ENCODE measurements around the gene ESRRG. TPM values are rescaled to one million over a fixed set of nuclear protein-coding genes. Genes with fewer than 3 reads are reported as not detected.

ESRRG gene
- total and polyA plus RNA-seq, 2 of the 8 experiments (the other 6 are each of a cell fraction or from before 2014, with no cell fraction given): 0.59 to 1.4 TPM

- no peaks in the 10 kb centered on the region for H4K20me1 ChIP-seq (replicated peaks in 1 of 2; ENCODE audit: control insufficient read depth in 1 of 2, insufficient read depth in 2 of 2, low read length in 2 of 2)
- H2BK5ac ChIP-seq (ENCODE audit: low read depth, low read length): no peak overlapping the region
- H4K5ac ChIP-seq (ENCODE audit: insufficient read length, low read depth, low read length): no peak overlapping the region
- no peaks in the 10 kb centered on the region for H3K4me1 ChIP-seq (replicated peaks in 1 of 4; ENCODE audit: control insufficient read depth in 3 of 4, insufficient read depth in 4 of 4, low read length in 3 of 4)
- no peak overlapping the region for H3K14ac ChIP-seq (ENCODE audit: insufficient read length)
- no peaks in the 10 kb centered on the region for H3K23me2 ChIP-seq (ENCODE audit: low read depth, low read length)
- H3K79me1 ChIP-seq (ENCODE audit: low read depth, low read length): no peaks in the 10 kb centered on the region
- H2BK12ac ChIP-seq (ENCODE audit: low read depth, low read length): no peak overlapping the region
- H2BK20ac ChIP-seq (ENCODE audit: low read length): no peak overlapping the region
- no peak overlapping the region for H3K56ac ChIP-seq (replicated peaks; ENCODE audit: insufficient read length, low read depth, low read length)
- no peak overlapping the region for H3K4ac ChIP-seq (replicated peaks; ENCODE audit: insufficient read length, low read depth, low read length)
- H3K9ac ChIP-seq (replicated peaks in 1 of 4; ENCODE audit: extremely low read depth in 1 of 4, low read depth in 3 of 4, low read length in 3 of 4): no peak overlapping the region
- no peak overlapping the region for H3K18ac ChIP-seq (ENCODE audit: extremely low read depth, low read length)
- H3K36me3 ChIP-seq (ENCODE audit: control insufficient read depth in 2 of 4, insufficient read depth in 4 of 4, low read length in 3 of 4): no peaks in the 10 kb centered on the region
- H3K4me3 ChIP-seq (ENCODE audit: extremely low read depth in 1 of 4, insufficient read depth in 2 of 4, low read depth in 3 of 4, low read length in 4 of 4): no peak overlapping the region
- POLR2A ChIA-PET (ENCODE audit: partially characterized antibody): no interaction called here
- CTCF ChIA-PET (ENCODE audit: partially characterized antibody): interaction anchor here (0.6 kb wide), 1 partner anchor 13 kb away, joined by 3 read pairs; no protein-coding TSS in a partner anchor
- H2BK15ac ChIP-seq (ENCODE audit: low read length): no peak overlapping the region
- no peaks in the 10 kb centered on the region for H3K27me3 ChIP-seq (replicated peaks in 1 of 4; ENCODE audit: control insufficient read depth in 3 of 4, extremely low read depth in 1 of 4, insufficient read depth in 3 of 4, low read length in 3 of 4)
- no peak overlapping the region for H2AK5ac ChIP-seq (ENCODE audit: low read depth, low read length)
- H3K4me2 ChIP-seq (ENCODE audit: insufficient read depth in 1 of 2, low read depth in 2 of 2, low read length in 2 of 2): no peak overlapping the region
- H2BK120ac ChIP-seq (replicated peaks; ENCODE audit: low read depth, low read length): no peak overlapping the region
- 76% methylated on average over 4 of the region's 4 CpGs; no CpG with 5 or more reads in 1 of the 2 experiments for WGBS, 2 experiments (ENCODE audit: extremely low coverage in 1 of 2, insufficient coverage in 1 of 2, insufficient read length in 1 of 2, insufficient replicate concordance in 2 of 2, low coverage in 1 of 2, low lambda C conversion rate in 2 of 2, missing lambda C conversion rate in 1 of 2)
- no peak overlapping the region for H4K8ac ChIP-seq (ENCODE audit: extremely low read depth, insufficient read depth, low read length)
- H3K23ac ChIP-seq (ENCODE audit: insufficient read length): no peak overlapping the region
- H2AFZ ChIP-seq (ENCODE audit: low read length): no peak overlapping the region
- no peak for DNase-seq (ENCODE audit: low read depth in 1 of 2, low spot score in 2 of 2)
- no peaks in the 10 kb centered on the region for H3K9me3 ChIP-seq (ENCODE audit: insufficient read depth in 2 of 2, low read depth in 1 of 2, low read length in 1 of 2)
- H4K91ac ChIP-seq (replicated peaks; ENCODE audit: insufficient read length, low read length): no peak overlapping the region
- no peak overlapping the region for H3K27ac ChIP-seq (ENCODE audit: low read depth, low read length)
- no peak for FAIRE-seq
- H3K79me2 ChIP-seq (ENCODE audit: control insufficient read depth in 1 of 2, insufficient read depth in 2 of 2, low read length in 2 of 2): no peaks in the 10 kb centered on the region
- TF ChIP-seq KDM1A (IDR thresholded peaks at IDR 0.05; ENCODE audit: borderline replicate concordance, low read length) (no peak), POLR2A (IDR thresholded peaks at IDR 0.05; ENCODE audit: control extremely low read depth in 1 of 2, low read depth in 2 of 2, low read length in 2 of 2) (no peak), RAD21 (IDR thresholded peaks at IDR 0.05 in 1 of 2, conservative IDR thresholded peaks at IDR 0.05 in 1 of 2; ENCODE audit: low read depth in 2 of 2, low read length in 2 of 2) (no peak), ATF2 (IDR thresholded peaks at IDR 0.05; ENCODE audit: low read length) (no peak), POLR2AphosphoS5 (IDR thresholded peaks at IDR 0.05; ENCODE audit: low read depth, low read length) (no peak), MAFK (IDR thresholded peaks at IDR 0.05; ENCODE audit: low read depth, low read length) (no peak), USF2 (IDR thresholded peaks at IDR 0.05; ENCODE audit: low read length) (no peak), SIN3A (conservative IDR thresholded peaks at IDR 0.05 in 1 of 2, IDR thresholded peaks at IDR 0.05 in 1 of 2; ENCODE audit: low read depth in 1 of 2, low read length in 2 of 2) (no peak), YY1 (IDR thresholded peaks at IDR 0.05; ENCODE audit: low read depth, low read length) (no peak), RFX5 (IDR thresholded peaks at IDR 0.05; ENCODE audit: borderline replicate concordance, low read depth, low read length) (no peak)
Observed at GRCh38 chr1:216576234-216576937, 146.8 kb downstream of the ESRRG start.

Measured in H1 (cell line).